ENCODE data around the gene ZNF628. TPM values are rescaled to one million over a fixed set of nuclear protein-coding genes. Genes with fewer than 3 reads are reported as not detected.
A peak's percentile ranks its signal among the peaks of the same experiment; 100 is the strongest.

ZNF628 gene
- total RNA-seq, 2 donors from 2014 or later, result 8.6 to 8.9 TPM

DNA sequence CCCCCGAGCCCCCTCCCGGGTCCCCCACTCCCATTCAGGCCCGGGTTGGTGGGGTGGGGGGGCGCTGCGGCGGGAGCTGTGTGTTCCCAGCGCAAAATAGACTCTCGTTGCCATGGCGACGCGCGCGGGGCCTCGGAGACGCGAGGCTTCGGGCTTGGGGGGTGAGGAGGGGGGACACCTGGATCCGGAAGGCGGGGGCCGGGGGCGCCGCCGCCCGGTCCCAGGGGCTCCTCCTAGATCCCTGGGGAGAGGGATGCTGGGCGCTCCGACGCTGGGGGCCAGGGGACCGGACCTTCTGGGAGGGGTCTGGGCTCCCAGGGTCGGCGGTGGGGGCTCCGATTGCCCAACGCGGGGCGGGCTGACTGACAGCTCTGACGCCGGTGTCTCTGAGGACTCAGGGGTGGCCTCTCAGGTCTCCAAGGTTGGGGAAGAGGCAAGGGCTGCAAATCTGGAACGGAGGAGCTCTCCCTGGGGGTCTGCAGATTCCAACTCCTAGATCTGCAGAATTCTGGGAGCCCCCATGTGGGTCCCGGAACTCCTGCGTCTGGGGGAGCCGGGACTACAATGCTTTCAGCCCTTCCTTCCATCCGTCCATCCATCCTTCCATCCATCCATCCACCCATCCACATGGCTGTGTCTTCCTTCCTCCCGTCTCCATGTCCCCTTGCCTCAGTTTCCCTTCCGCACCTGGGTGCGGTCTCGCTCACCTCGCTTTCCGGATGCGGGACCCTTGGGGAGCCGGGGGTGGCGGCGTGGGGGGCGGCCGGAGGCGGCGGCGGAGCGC lies 24.3 kb upstream of the ZNF628 start:
- Histone ChIP-seq H3K27ac (no peak overlapping the region), H3K9me3 (no peaks in the 10 kb centered on the region), H3K36me3 (no peaks in the 10 kb centered on the region), H3K4me3 (no peak overlapping the region), H3K9ac (ENCODE audit: low read depth in 2 of 2, low read length in 2 of 2) (peak overlapping the region in 1 of 2 donors; percentile 35), H3K27me3 (peaks cover 22% of the 10 kb centered on the region), H3K4me1 (no peaks in the 10 kb centered on the region)
- no peak for DNase-seq
- intact Hi-C loops (cut with DNase I), result no loop called here
- TF ChIP-seq, protein P1, sequence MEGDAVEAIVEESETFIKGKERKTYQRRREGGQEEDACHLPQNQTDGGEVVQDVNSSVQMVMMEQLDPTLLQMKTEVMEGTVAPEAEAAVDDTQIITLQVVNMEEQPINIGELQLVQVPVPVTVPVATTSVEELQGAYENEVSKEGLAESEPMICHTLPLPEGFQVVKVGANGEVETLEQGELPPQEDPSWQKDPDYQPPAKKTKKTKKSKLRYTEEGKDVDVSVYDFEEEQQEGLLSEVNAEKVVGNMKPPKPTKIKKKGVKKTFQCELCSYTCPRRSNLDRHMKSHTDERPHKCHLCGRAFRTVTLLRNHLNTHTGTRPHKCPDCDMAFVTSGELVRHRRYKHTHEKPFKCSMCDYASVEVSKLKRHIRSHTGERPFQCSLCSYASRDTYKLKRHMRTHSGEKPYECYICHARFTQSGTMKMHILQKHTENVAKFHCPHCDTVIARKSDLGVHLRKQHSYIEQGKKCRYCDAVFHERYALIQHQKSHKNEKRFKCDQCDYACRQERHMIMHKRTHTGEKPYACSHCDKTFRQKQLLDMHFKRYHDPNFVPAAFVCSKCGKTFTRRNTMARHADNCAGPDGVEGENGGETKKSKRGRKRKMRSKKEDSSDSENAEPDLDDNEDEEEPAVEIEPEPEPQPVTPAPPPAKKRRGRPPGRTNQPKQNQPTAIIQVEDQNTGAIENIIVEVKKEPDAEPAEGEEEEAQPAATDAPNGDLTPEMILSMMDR (IDR thresholded peaks at IDR 0.05), result no peak

DNA sequence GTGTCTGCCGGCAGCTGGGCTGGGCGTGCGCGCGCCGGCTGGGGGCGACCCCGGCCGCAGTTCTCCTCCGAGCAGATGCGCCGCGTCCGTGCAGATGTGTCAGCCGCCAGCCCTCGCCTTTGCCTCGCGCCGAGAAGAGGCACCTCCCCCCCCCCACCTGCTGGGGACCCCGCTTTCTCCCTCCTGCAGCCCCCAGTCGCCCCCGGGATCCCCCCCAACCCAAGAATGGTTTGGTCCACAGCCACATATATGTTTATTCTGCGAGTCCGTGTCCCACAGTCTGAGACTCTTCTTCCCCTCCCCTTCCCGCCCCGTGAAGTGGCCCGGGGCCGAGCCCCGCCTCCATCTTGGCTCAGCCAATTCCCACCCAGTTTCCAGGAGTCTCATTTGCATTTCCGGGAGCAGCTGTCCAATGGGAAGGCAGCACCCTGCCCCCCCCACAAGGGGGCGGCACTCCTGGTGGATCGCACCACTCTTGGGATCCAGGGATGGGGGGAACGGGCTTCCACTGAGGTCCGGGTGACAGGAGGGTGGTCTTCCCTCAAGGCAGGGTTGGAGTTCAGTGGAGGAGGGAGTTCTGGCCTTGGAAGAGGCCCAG lies 23.6 kb upstream of the ZNF628 start:
- TF ChIP-seq, protein P1 (IDR thresholded peaks at IDR 0.05), result no peak
- H3K4me1 ChIP-seq, result no peaks in the 10 kb centered on the region
- H3K9me3 ChIP-seq, result no peaks in the 10 kb centered on the region
- peaks cover 22% of the 10 kb centered on the region for H3K27me3 ChIP-seq
- intact Hi-C loops (cut with DNase I), result no loop called here
- no peak overlapping the region for H3K4me3 ChIP-seq
- DNase-seq, result peak; percentile 63
- H3K9ac ChIP-seq (ENCODE audit: low read depth in 2 of 2, low read length in 2 of 2), result peak overlapping the region in 1 of 2 donors; percentile 35
- no peaks in the 10 kb centered on the region for H3K36me3 ChIP-seq
- H3K27ac ChIP-seq, result no peak overlapping the region

DNA sequence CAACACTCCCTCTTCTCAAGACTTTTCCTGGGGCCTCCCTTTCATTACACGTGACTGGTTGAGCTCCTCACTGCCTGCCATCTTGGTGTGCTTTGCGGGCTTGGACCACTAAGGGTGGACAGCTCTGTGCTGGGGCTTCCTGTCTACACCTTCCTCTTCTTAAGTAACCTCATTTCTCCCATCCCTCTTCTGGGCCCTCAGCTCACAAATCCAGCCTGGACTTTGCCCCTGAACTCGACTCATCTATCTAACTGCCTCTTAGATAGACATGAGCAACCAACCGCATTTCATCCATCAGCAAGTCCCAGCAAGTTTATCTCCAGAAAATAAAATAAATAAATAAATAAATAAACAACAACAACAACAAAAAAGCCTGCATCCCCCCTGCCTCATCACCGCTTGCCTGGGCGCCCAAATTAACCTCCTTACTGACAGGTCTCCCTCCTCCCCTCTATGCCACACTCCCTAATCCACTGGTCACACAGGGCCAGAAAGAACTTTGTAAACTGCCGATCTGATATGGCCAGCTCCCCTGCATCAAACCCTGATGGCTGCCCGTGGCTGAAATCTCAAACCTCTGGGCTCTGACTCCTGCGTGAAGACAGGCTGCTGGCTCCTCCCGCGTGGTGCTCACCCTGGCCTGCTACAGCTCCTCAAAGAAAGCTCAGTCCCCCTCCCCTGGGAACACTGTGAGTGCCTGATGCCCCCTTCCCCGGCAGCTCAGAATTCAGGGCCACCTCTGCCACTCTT lies 22.7 kb upstream of the ZNF628 start:
- no peak overlapping the region for H3K27ac ChIP-seq

DNA sequence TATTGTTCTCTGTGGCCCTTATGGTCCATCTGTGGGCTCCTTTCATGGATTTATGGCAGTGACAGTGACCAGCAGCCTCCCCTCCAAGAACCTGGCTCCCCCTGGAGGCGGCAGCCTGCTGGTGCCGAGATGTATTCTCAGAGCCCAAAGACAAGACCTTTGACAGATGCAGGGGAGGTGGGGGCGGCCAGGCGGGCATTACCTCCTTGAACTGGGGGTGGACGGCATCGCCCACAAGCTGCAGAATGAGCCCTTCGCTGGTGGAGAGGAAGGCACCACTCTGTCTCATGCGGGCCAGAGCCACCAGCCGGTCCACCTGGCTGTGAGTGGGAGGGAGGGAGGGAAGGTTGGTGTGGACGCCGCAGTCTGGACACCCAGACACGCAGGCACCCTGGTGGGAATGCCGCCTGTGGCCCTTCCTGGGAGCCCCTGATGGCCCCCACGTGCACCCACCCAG lies 21.6 kb upstream of the ZNF628 start:
- TF ChIP-seq, protein P1 (IDR thresholded peaks at IDR 0.05), result peak; percentile 37
- no peak for DNase-seq

More for the DNA sequence above, 22.7 kb upstream of the ZNF628 start:
- TF ChIP-seq, protein P1 (IDR thresholded peaks at IDR 0.05), result no peak
- Histone ChIP-seq H3K4me1 (no peaks in the 10 kb centered on the region), H3K4me3 (no peak overlapping the region), H3K9ac (ENCODE audit: low read depth in 2 of 2, low read length in 2 of 2) (no peak overlapping the region), H3K9me3 (no peaks in the 10 kb centered on the region), H3K36me3 (no peaks in the 10 kb centered on the region), H3K27me3 (peaks cover 22% of the 10 kb centered on the region)
- no peak for DNase-seq
- intact Hi-C loops (cut with DNase I), result no loop called here

DNA sequence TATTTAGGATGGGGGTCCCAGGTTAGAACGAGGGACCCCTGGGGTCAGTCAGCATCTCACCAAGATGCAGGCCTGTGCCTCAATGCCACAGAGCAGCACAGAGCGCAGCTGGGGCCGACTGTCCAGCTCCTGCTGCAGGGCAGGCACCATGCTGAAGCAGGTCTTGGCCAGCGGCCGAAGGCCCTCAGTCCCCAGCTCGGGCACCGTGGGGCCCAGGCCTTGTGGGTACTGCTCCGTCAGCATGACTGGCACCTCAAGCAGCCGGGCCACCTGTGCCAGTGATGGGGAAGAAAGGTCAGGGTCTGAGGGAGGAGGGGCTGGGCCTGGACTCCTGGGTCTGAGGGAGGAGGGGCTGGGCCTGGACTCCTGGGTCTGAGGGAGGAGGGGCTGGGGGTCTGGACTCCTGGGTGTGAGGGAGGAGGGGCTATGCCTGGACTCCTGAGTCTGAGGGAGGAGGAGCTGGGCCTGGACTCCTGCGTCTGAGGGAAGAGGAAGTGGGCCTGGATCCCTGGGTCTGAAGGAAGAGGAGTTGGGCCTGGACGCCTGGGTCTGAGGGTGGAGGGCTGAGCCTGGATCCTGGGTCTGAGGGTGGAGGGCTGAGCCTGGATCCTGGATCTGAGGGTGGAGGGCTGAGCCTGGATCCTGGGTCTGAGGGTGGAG lies 20.7 kb upstream of the ZNF628 start:
- Histone ChIP-seq H3K4me3 (no peak overlapping the region), H3K27ac (no peak overlapping the region), H3K4me1 (no peaks in the 10 kb centered on the region), H3K9ac (ENCODE audit: low read depth in 2 of 2, low read length in 2 of 2) (no peak overlapping the region), H3K9me3 (no peaks in the 10 kb centered on the region), H3K27me3 (peaks cover 14% of the 10 kb centered on the region), H3K36me3 (no peaks in the 10 kb centered on the region)
- no peak for DNase-seq
- TF ChIP-seq, protein P1 (IDR thresholded peaks at IDR 0.05), result no peak
- intact Hi-C loops (cut with DNase I), result no loop called here

More for the DNA sequence above, 21.6 kb upstream of the ZNF628 start:
- Histone ChIP-seq H3K9me3 (no peaks in the 10 kb centered on the region), H3K9ac (ENCODE audit: low read depth in 2 of 2, low read length in 2 of 2) (no peak overlapping the region), H3K4me1 (no peaks in the 10 kb centered on the region), H3K27me3 (peaks cover 14% of the 10 kb centered on the region), H3K4me3 (no peak overlapping the region), H3K36me3 (no peaks in the 10 kb centered on the region), H3K27ac (no peak overlapping the region)
- intact Hi-C loops (cut with DNase I), result no loop called here

All from colonic mucosa (tissue), 4 donors.